DND-41 (cell line): Measurements from ENCODE around the gene SLC5A1.
A peak's percentile ranks its signal among the peaks of the same experiment; 100 is the strongest.

ENCODE experiments used
- ATAC-seq: fragments of 200-7000 bp; cut with Tn5 transposase; 3 replicates; pipeline ENCODE4 v1.9.1; 2021; ENCODE audit warnings: low read depth; ENCODE audit not compliant: insufficient read depth
- DNase-seq: peaks from one replicate; pipeline ENCODE4 v3.0.0-alpha.2; 2020
- H2AFZ ChIP-seq: 2 replicates; pipeline ENCODE4 v1.6.0; 2012; ENCODE audit warnings: low read depth, low read length
- H3K27ac ChIP-seq: 2 replicates; pipeline ENCODE4 v1.5.1; 2012; ENCODE audit warnings: low read length, inconsistent platforms
- H3K27me3 ChIP-seq: fragments of 200-600 bp; sonication (generic); 2 replicates; pipeline ENCODE4 v1.6.0; 2012; ENCODE audit warnings: low read length, mild to moderate bottlenecking, inconsistent platforms; ENCODE audit not compliant: insufficient read depth, poor library complexity
- H3K36me3 ChIP-seq: 2 replicates; pipeline ENCODE4 v1.5.1; 2012; ENCODE audit warnings: low read length, inconsistent platforms; ENCODE audit not compliant: insufficient read depth
- H3K4me1 ChIP-seq: 2 replicates; pipeline ENCODE4 v1.5.1; 2012; ENCODE audit warnings: mild to moderate bottlenecking, low read length; ENCODE audit not compliant: insufficient read depth
- H3K4me2 ChIP-seq: 2 replicates; pipeline ENCODE4 v1.6.0; 2012; ENCODE audit warnings: mild to moderate bottlenecking, moderate library complexity, low read length, inconsistent platforms; ENCODE audit not compliant: insufficient read depth
- H3K4me3 ChIP-seq, 2 experiments: fragments of 200-600 bp in 1 of 2; shearing (Covaris generic) in 1 of 2; 2 replicates each; pipeline ENCODE4 v1.5.1; 2012 to 2016; ENCODE audit warnings: inconsistent platforms in 2 of 2, low read length in 2 of 2, mild to moderate bottlenecking in 2 of 2, low read depth in 1 of 2, moderate library complexity in 1 of 2
- H3K79me2 ChIP-seq: 2 replicates; pipeline ENCODE4 v1.6.0; 2012; ENCODE audit warnings: low read length, inconsistent platforms; ENCODE audit not compliant: insufficient read depth
- H3K9ac ChIP-seq: 2 replicates; pipeline ENCODE4 v1.6.0; 2012; ENCODE audit warnings: low read depth, mild to moderate bottlenecking, inconsistent platforms, low read length, moderate library complexity
- H3K9me3 ChIP-seq: 2 replicates; pipeline ENCODE4 v1.5.1; 2012; ENCODE audit warnings: low read length, moderate library complexity, mild to moderate bottlenecking, inconsistent platforms; ENCODE audit not compliant: insufficient read depth, severe bottlenecking
- H4K20me1 ChIP-seq: 2 replicates; pipeline ENCODE4 v1.6.0; 2012; ENCODE audit warnings: low read length; ENCODE audit not compliant: insufficient read depth
- EZH2 ChIP-seq: IDR thresholded peaks from 3 replicates; pipeline ENCODE4 v1.6.1; 2012; ENCODE audit warnings: borderline replicate concordance, low read depth, mild to moderate bottlenecking, moderate library complexity, low read length, inconsistent platforms; ENCODE audit not compliant: severe bottlenecking
- TF ChIP-seq, protein P1 (sequence below): IDR thresholded peaks from 2 replicates; pipeline ENCODE4 v1.5.1; 2012; ENCODE audit warnings: borderline replicate concordance, low read length, moderate library complexity, mild to moderate bottlenecking; ENCODE audit not compliant: poor library complexity, severe bottlenecking; ENCODE audit errors: extremely low read depth

SLC5A1 gene

GRCh38 chr22:31998784-31999385 is 44.2 kb upstream of the SLC5A1 start:
- H3K9ac ChIP-seq = no peak overlapping the region
- H3K4me3 ChIP-seq = no peak overlapping the region
- no peaks in the 10 kb centered on the region for H4K20me1 ChIP-seq
- no peaks in the 10 kb centered on the region for H3K27me3 ChIP-seq
- H3K79me2 ChIP-seq = no peaks in the 10 kb centered on the region
- TF ChIP-seq EZH2 = no peak
- TF ChIP-seq, protein P1, sequence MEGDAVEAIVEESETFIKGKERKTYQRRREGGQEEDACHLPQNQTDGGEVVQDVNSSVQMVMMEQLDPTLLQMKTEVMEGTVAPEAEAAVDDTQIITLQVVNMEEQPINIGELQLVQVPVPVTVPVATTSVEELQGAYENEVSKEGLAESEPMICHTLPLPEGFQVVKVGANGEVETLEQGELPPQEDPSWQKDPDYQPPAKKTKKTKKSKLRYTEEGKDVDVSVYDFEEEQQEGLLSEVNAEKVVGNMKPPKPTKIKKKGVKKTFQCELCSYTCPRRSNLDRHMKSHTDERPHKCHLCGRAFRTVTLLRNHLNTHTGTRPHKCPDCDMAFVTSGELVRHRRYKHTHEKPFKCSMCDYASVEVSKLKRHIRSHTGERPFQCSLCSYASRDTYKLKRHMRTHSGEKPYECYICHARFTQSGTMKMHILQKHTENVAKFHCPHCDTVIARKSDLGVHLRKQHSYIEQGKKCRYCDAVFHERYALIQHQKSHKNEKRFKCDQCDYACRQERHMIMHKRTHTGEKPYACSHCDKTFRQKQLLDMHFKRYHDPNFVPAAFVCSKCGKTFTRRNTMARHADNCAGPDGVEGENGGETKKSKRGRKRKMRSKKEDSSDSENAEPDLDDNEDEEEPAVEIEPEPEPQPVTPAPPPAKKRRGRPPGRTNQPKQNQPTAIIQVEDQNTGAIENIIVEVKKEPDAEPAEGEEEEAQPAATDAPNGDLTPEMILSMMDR = no peak
- H3K36me3 ChIP-seq = no peaks in the 10 kb centered on the region
- ATAC-seq (no peak), DNase-seq (no peak)
- no peak overlapping the region for H3K27ac ChIP-seq
- H3K9me3 ChIP-seq = no peaks in the 10 kb centered on the region
- H2AFZ ChIP-seq = no peak overlapping the region
- no peaks in the 10 kb centered on the region for H3K4me1 ChIP-seq
- no peak overlapping the region for H3K4me2 ChIP-seq

DNA sequence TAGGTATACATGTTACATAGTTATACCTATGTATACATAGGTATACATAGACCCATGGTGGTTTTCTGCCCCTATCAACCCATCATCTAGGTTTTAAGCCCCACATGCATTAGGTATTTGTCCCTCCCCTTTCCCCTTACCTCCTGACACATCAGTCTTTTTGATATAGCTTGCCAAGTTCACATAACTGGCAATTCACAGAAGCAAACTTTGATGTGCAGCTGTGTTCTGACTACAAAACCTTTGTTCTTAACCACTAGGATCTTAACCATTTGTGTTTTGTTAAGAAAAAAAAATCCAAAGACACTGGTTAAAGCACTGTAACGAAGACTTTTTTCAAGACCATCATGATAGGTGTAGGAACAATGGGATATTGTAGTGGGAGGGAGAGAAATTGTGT is 42.9 kb upstream of the SLC5A1 start:
- DNase-seq (peak; percentile 26), ATAC-seq (peak; percentile 77)
- Histone ChIP-seq H3K27ac (no peak overlapping the region), H3K4me2 (no peak overlapping the region), H3K27me3 (no peaks in the 10 kb centered on the region), H3K79me2 (no peaks in the 10 kb centered on the region), H3K9ac (no peak overlapping the region), H2AFZ (no peak overlapping the region), H3K9me3 (no peaks in the 10 kb centered on the region), H4K20me1 (no peaks in the 10 kb centered on the region), H3K4me3 (no peak overlapping the region), H3K4me1 (no peaks in the 10 kb centered on the region), H3K36me3 (no peaks in the 10 kb centered on the region)
- TF ChIP-seq, protein P1 = no peak
- TF ChIP-seq EZH2 = no peak

DNA sequence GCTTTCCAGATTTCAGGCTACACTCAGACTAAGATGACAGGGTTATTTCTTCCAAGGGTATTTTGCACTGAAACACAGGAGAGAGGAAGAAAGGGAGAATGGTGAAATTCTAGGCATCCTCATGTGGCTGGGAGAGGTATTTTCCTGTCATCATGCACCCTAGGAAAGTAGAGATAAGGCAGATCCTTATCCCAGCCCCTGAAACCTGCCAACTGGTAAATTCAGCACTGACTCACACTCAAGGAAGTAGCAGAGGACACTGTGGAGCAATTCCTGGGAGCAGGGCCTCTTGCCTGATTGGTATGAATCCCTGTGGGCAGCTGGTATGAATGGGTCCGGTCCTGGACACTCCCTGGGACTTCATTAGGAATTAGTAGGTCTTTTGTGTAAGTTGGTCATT is 37.6 kb upstream of the SLC5A1 start:
- Histone ChIP-seq H4K20me1 (no peaks in the 10 kb centered on the region), H3K4me1 (no peaks in the 10 kb centered on the region), H3K27ac (no peak overlapping the region), H3K79me2 (no peaks in the 10 kb centered on the region), H3K36me3 (no peaks in the 10 kb centered on the region), H3K9ac (no peak overlapping the region), H3K4me3 (no peak overlapping the region), H3K27me3 (peaks cover 3% of the 10 kb centered on the region), H3K4me2 (no peak overlapping the region), H2AFZ (no peak overlapping the region), H3K9me3 (no peaks in the 10 kb centered on the region)
- DNase-seq = no peak
- no peak for ATAC-seq
- TF ChIP-seq EZH2 = no peak

DNA sequence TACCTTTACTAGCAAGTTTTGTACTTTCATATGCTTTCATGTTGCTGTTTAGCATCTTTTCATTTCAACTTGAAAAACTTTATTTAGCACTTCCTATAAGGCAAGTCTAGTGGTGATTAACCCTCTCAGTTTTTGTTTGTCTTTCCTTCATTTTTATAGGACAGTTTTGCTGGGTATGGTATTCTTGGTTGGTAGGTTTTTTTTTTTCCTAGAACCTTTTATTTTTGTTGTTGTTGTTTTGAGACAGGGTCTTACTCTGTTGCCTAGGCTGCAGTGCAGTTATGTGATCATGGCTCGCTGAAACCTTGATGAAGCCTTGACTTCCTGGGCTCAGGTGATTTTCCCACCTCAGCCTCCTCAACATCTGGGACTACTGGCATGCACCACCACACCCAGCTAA is 29.9 kb upstream of the SLC5A1 start:
- TF ChIP-seq EZH2 = no peak
- TF ChIP-seq, protein P1 = no peak
- DNase-seq = no peak
- H3K4me3 ChIP-seq = no peak overlapping the region
- no peaks in the 10 kb centered on the region for H3K27me3 ChIP-seq
- H3K79me2 ChIP-seq = no peaks in the 10 kb centered on the region
- H4K20me1 ChIP-seq = no peaks in the 10 kb centered on the region
- H3K9ac ChIP-seq = no peak overlapping the region
- H3K36me3 ChIP-seq = no peaks in the 10 kb centered on the region
- H2AFZ ChIP-seq = no peak overlapping the region
- peaks cover 10% of the 10 kb centered on the region for H3K9me3 ChIP-seq
- no peak for ATAC-seq
- H3K4me1 ChIP-seq = no peaks in the 10 kb centered on the region
- no peak overlapping the region for H3K4me2 ChIP-seq
- H3K27ac ChIP-seq = no peak overlapping the region
